C4-2B (cell line): ENCODE results near the gene FZD10.

Experiments
- H3K27ac ChIP-seq: fragments of 450-650 bp; 2 replicates; pipeline ENCODE4 v1.5.1; 2017
- ZFX ChIP-seq: fragments of 450-650 bp; IDR thresholded peaks from 2 replicates; pipeline ENCODE4 v1.6.1; 2017
- TF ChIP-seq, protein P1 (sequence below): fragments of 450-650 bp; conservative IDR thresholded peaks from 2 replicates; pipeline ENCODE4 v1.5.1; 2017; ENCODE audit warnings: mild to moderate bottlenecking

The FZD10 gene

DNA sequence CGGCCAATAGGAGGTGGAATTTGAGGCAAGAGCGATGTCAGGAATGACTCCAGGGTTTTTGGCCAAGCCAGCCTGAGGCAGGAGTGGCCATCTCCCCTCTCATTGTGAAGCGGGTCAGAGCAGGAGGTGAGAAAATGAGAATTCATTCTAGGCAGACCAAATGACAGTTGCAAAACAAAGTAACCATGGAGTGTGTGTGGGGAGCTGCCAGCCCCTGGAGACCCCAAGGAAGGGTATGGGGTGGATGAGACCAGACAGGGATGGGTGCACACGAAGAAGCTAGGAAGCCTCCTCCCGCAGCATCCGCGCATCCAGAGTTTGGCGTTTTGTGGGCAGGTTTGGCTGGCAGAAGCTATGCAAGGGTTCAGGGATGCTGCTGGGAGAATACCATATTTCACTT is 38.8 kb downstream of the FZD10 start:
- H3K27ac ChIP-seq = no peak overlapping the region
- TF ChIP-seq, protein P1, sequence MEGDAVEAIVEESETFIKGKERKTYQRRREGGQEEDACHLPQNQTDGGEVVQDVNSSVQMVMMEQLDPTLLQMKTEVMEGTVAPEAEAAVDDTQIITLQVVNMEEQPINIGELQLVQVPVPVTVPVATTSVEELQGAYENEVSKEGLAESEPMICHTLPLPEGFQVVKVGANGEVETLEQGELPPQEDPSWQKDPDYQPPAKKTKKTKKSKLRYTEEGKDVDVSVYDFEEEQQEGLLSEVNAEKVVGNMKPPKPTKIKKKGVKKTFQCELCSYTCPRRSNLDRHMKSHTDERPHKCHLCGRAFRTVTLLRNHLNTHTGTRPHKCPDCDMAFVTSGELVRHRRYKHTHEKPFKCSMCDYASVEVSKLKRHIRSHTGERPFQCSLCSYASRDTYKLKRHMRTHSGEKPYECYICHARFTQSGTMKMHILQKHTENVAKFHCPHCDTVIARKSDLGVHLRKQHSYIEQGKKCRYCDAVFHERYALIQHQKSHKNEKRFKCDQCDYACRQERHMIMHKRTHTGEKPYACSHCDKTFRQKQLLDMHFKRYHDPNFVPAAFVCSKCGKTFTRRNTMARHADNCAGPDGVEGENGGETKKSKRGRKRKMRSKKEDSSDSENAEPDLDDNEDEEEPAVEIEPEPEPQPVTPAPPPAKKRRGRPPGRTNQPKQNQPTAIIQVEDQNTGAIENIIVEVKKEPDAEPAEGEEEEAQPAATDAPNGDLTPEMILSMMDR = no peak
- no peak for TF ChIP-seq ZFX

DNA sequence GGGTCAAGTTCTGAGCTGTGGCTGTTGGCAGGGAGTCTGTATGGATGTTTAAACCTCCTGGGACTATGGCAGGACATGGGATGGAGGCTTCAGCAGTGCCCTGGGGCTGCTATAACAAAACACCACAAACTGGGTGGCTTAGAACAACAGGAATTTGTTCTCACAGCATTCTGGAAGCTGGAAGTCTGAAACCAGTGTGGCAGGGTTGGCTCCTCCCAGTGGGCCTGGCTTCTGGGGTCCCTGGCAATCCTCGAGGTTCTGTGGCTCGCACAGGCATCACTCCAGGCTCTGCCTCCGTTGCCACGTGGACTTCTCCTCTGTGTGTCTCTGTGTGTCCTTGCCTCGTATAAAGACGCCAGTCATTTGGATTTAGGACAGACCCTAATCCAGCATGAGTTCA is 39.9 kb downstream of the FZD10 start:
- H3K27ac ChIP-seq = no peak overlapping the region
- TF ChIP-seq, protein P1 = no peak
- no peak for TF ChIP-seq ZFX

DNA sequence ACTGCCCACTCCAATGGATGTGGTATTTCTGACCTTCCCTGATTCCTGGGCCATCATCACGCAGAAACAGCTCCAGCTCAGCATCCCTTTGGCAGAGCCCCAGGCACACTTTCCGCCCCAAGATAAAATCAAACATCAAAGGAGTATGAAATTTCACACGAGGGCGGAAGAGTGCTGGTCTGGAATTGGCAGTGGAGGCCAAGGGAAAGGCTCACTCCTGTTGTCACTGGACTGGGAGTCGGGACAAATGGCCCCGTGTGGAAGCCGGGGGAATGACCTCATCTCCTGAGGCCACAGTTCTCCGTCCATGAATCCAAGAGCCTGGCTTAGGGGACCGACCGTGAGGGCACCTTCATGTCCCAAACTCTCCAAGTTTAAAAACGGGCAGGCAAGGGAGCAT is 40.9 kb downstream of the FZD10 start:
- no peak overlapping the region for H3K27ac ChIP-seq
- TF ChIP-seq, protein P1 = no peak
- no peak for TF ChIP-seq ZFX

DNA sequence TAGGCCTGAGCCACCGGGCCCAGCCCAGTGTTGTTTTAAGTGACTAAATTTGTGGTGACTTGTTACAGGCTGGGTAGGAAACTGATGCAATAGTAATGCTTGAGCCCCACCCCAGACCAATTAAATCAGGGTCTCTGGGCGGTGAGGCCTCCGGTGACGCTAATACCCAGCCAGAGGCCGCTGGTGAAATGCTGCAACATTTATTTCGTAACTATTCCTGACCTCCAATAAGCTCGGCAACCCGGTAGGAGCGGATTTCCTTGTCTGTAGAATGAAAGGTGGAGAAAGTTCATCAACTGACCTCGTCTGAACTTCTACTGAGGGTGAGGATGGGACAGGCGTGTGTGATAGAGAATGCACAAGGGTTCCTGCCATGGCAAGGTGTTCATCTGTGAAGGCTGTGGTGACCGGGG is 42.3 kb downstream of the FZD10 start:
- TF ChIP-seq, protein P1 = no peak
- no peak for TF ChIP-seq ZFX
- H3K27ac ChIP-seq = no peak overlapping the region

DNA sequence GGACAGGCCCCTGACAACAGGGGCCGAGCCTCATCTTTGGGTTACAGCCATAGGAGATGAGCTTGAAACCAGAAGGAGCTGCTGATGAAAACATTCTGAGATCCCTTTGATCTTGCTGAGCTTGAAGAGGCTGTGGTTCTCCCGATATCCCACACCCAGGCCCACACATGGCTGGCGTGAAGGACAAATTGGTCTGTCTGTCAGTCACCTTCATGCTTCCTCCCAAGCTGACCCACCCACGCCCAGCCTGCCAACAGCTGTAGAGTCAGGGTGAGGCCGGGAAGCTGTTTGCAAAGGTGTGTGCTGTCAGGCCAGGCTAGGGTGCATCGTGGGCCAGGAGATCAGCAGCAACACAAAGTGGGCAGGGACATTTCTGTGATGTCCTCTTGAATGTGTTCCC is 43.2 kb downstream of the FZD10 start:
- no peak overlapping the region for H3K27ac ChIP-seq
- no peak for TF ChIP-seq ZFX
- TF ChIP-seq, protein P1 = no peak

DNA sequence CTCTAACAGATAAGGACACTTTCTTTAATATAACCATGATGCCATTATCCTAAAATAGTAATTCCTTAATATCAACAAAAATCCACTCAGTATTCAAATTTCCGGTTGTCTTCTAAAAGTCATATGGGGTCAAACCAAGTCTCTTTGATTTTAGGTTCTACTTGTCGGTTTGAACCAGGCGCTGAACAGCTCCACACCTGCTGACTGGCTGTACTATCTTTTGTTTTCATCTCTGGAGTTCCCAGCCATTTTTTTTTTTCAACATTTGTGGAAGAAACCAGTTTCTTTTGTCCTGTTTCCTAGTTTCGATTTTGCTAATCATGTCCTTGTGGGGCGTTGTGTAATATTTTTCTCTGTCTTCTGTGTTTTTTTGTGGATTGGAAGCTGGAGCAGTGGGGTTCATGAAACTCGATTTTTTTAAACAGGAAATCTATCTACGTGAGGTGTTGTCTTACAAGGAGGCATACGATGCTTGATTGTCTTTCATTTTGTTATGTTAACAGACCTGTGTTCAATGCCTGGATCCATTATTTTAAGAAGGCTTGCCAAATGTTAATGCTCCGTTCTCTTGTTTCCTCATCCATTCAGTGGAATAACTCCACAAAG is 50.2 kb downstream of the FZD10 start:
- H3K27ac ChIP-seq = no peak overlapping the region
- TF ChIP-seq, protein P1 = no peak
- no peak for TF ChIP-seq ZFX

DNA sequence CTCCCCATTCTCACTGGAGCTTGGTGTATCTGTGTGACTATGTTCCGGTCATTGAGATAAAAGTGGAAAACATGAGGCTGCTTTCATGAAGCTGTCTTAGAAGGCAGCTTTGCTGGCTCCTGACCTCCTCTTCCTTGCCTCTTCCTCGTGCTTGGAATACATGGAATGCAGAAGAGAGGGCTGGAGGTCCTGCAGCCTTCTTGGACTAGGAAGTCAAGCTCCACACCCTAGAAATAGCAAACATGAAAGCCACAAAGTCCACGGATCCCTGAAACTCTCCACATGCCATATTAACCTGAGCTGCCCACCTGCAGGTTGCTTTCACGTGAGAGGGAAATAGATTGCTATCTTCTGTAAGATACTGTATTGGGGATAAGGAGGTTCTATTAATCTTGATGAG is 51.0 kb downstream of the FZD10 start:
- no peak overlapping the region for H3K27ac ChIP-seq

More for the DNA sequence above, 51.0 kb downstream of the FZD10 start:
- no peak for TF ChIP-seq ZFX
- TF ChIP-seq, protein P1 = no peak
